ENCODE measurements around the gene COG5.
"Not testable (repeated sequence)": the region's sequence is repeated elsewhere in the genome, so short reads cannot be mapped to it uniquely, and the experiment has no call there.

Gene COG5

GRCh38 chr7:107170051-107170915 is 393.4 kb downstream of the COG5 start:
- DNase-seq, result no peak

GRCh38 chr7:107169120-107170050 is 394.3 kb downstream of the COG5 start:
- peak; percentile 71 for DNase-seq

GRCh38 chr7:107168233-107169119 is 395.2 kb downstream of the COG5 start, which contains the start of gene HBP1:
TSS of gene HBP1 (plus strand) at chr7:107169003. CDS start at chr7:107179894, 10,891 bp downstream.
- DNase-seq, result peak; percentile 96

GRCh38 chr7:107167483-107168232 is 396.1 kb downstream of the COG5 start:
- no peak for DNase-seq

- no peak for DNase-seq
Observed at GRCh38 chr7:107166736-107167426, 396.8 kb downstream of the COG5 start.

GRCh38 chr7:107165341-107165740 is 398.4 kb downstream of the COG5 start:
- no peak for DNase-seq

GRCh38 chr7:107164092-107164491 is 399.6 kb downstream of the COG5 start:
- no peak for DNase-seq

GRCh38 chr7:107162475-107162874 is 401.2 kb downstream of the COG5 start:
- no peak for DNase-seq

GRCh38 chr7:107161415-107161814 is 402.3 kb downstream of the COG5 start:
- DNase-seq, result no peak

GRCh38 chr7:107160389-107160788 is 403.3 kb downstream of the COG5 start:
- DNase-seq, result no peak

GRCh38 chr7:107158028-107158427 is 405.7 kb downstream of the COG5 start:
- DNase-seq, result no peak

- no peak for DNase-seq
Observed at GRCh38 chr7:107157091-107157490, 406.6 kb downstream of the COG5 start.

- DNase-seq, result not testable (repeated sequence)
Observed at GRCh38 chr7:107155726-107156125, 408.0 kb downstream of the COG5 start.

- DNase-seq, result no peak
Observed at GRCh38 chr7:107154826-107155225, 408.9 kb downstream of the COG5 start.

GRCh38 chr7:107152011-107152410 is 411.7 kb downstream of the COG5 start:
- no peak for DNase-seq

Data from activated CD4-positive, alpha-beta T cell treated with anti-CD3 and anti-CD28 coated beads for 1 hour (primary cell).